SK-N-SH (cell line): ENCODE measurements around the gene DNHD1. TPM values are rescaled to one million over a fixed set of nuclear protein-coding genes. Genes with fewer than 3 reads are reported as not detected.

ENCODE experiments used
- CTCF ChIA-PET: fragments of 300-600, 350-600 bp; formaldehyde crosslinking; extraction: SDS; loops from one replicate; lab custom pipeline; 2021; lab: Yijun Ruan, JAX
- POLR2A ChIA-PET: fragments of 350-600 bp; sonication (Branson Sonifier 250); formaldehyde crosslinking; extraction: SDS; loops from one replicate; lab custom pipeline; 2020; ENCODE audit warnings: antibody characterized with exemption, inconsistent platforms; lab: Yijun Ruan, JAX
- DNase-seq: peaks from one replicate; pipeline ENCODE4 v3.0.0; 2012
- H2AFZ ChIP-seq: fragments of 200-600 bp; sonication (generic); 2 replicates; pipeline ENCODE4 v1.8.1; 2016; ENCODE audit warnings: antibody characterized with exemption, mild to moderate bottlenecking, low read depth
- H3F3A ChIP-seq: fragments of 200-600 bp; sonication (generic); replicated peaks from 2 replicates; pipeline ENCODE3; 2016; ENCODE audit warnings: antibody characterized with exemption, mild to moderate bottlenecking; ENCODE audit not compliant: insufficient read depth
- H3K27ac ChIP-seq, 2 experiments: fragments of 200-500 bp in 1 of 2; fragments of 200-600 bp in 1 of 2; sonication (Bioruptor generic) in 1 of 2; sonication (generic), shearing (Covaris generic) in 1 of 2; 2 replicates each; pipeline versions ENCODE4 v1.5.1 to v1.6.1; 2014 to 2016; ENCODE audit warnings: low read depth in 2 of 2, inconsistent platforms in 1 of 2, low read length in 1 of 2, mild to moderate bottlenecking in 1 of 2, mixed read lengths in 1 of 2
- H3K27me3 ChIP-seq: fragments of 200-600 bp; sonication (generic), shearing (Covaris generic); 2 replicates; pipeline ENCODE4 v1.6.1; 2016; ENCODE audit warnings: mixed run types; ENCODE audit not compliant: insufficient read depth
- H3K36me3 ChIP-seq, 2 experiments: fragments of 200-500 bp in 1 of 2; fragments of 200-600 bp in 1 of 2; sonication (Bioruptor generic) in 1 of 2; sonication (generic) in 1 of 2; replicated peaks in 1 of 2; 2 replicates each; pipeline versions ENCODE3 to v1.5.1; 2014 to 2016; ENCODE audit warnings: low read length in 1 of 2, mild to moderate bottlenecking in 1 of 2; ENCODE audit not compliant: insufficient read depth in 2 of 2, control insufficient read depth in 1 of 2
- H3K4me1 ChIP-seq, 2 experiments: fragments of 200-500 bp in 1 of 2; fragments of 200-600 bp in 1 of 2; sonication (Bioruptor generic) in 1 of 2; sonication (generic), shearing (Covaris generic) in 1 of 2; 2 replicates each; pipeline versions ENCODE4 v1.5.1 to v1.6.1; 2014 to 2016; ENCODE audit warnings: low read depth in 1 of 2, low read length in 1 of 2, mixed run types in 1 of 2; ENCODE audit not compliant: insufficient read depth in 2 of 2, control insufficient read depth in 1 of 2
- H3K4me2 ChIP-seq: fragments of 200-600 bp; sonication (generic), shearing (Covaris generic); 2 replicates; pipeline ENCODE4 v1.6.1; 2017; ENCODE audit warnings: mixed run types
- H3K4me3 ChIP-seq, 2 experiments: fragments of 200-500 bp in 1 of 2; fragments of 200-600 bp in 1 of 2; sonication (Bioruptor generic) in 1 of 2; sonication (generic), shearing (Covaris generic) in 1 of 2; 2 replicates each; pipeline versions ENCODE4 v1.5.1 to v1.8.1; 2014 to 2016; ENCODE audit warnings: low read depth in 2 of 2, inconsistent platforms in 1 of 2, low read length in 1 of 2, mild to moderate bottlenecking in 1 of 2, mixed read lengths in 1 of 2, moderate library complexity in 1 of 2
- H3K79me2 ChIP-seq: fragments of 200-600 bp; sonication (generic); 2 replicates; pipeline ENCODE4 v1.8.1; 2017; ENCODE audit warnings: mild to moderate bottlenecking; ENCODE audit not compliant: insufficient read depth
- H3K9ac ChIP-seq: fragments of 200-600 bp; sonication (generic); 2 replicates; pipeline ENCODE4 v1.6.1; 2017; ENCODE audit warnings: mixed run types
- H3K9me2 ChIP-seq: fragments of 200-600 bp; sonication (generic); 2 replicates; pipeline ENCODE4 v1.6.1; 2017; ENCODE audit warnings: mixed run types
- H3K9me3 ChIP-seq: fragments of 200-600 bp; sonication (generic); 2 replicates; pipeline ENCODE4 v1.6.1; 2017; ENCODE audit warnings: mixed run types, mild to moderate bottlenecking, moderate library complexity
- H4K20me1 ChIP-seq: fragments of 200-600 bp; sonication (generic); 2 replicates; pipeline ENCODE4 v1.6.1; 2017; ENCODE audit warnings: mild to moderate bottlenecking, mixed run types; ENCODE audit not compliant: insufficient read depth
- CHD2 ChIP-seq: fragments of 150-350 bp; IDR thresholded peaks from 2 replicates; pipeline ENCODE4 v1.6.1; 2018; ENCODE audit warnings: low read length; ENCODE audit not compliant: partially characterized antibody
- ELF1 ChIP-seq: IDR thresholded peaks from 2 replicates; pipeline ENCODE4 v1.4.0; 2012
- EZH2phosphoT487 ChIP-seq: fragments of 200-600 bp; sonication (generic); IDR thresholded peaks from 2 replicates; pipeline ENCODE4 v1.6.1; 2017; ENCODE audit warnings: low read depth, mixed run types, mild to moderate bottlenecking, antibody characterized with exemption, moderate library complexity, borderline replicate concordance
- FOSL2 ChIP-seq: IDR thresholded peaks from 2 replicates; pipeline ENCODE4 v1.4.0; 2012; ENCODE audit warnings: low read depth, mild to moderate bottlenecking, moderate library complexity, borderline replicate concordance
- GATA2 ChIP-seq: sonication (generic); formaldehyde crosslinking; IDR thresholded peaks from 2 replicates; pipeline ENCODE4 v1.5.0; 2020; ENCODE audit warnings: mild to moderate bottlenecking, missing genetic modification reagents
- JUND ChIP-seq: IDR thresholded peaks from 2 replicates; pipeline ENCODE4 v1.4.0; 2012
- MXI1 ChIP-seq: IDR thresholded peaks from 2 replicates; pipeline ENCODE4 v1.6.1; 2012; ENCODE audit warnings: mild to moderate bottlenecking, low read depth, low read length, improper control_type of control experiment
- POLR2AphosphoS5 ChIP-seq: IDR thresholded peaks from 2 replicates; pipeline ENCODE4 v1.6.1; 2012; ENCODE audit warnings: low read depth, low read length
- SIN3A ChIP-seq: IDR thresholded peaks from 2 replicates; pipeline ENCODE4 v1.6.1; 2012; ENCODE audit warnings: low read depth, mild to moderate bottlenecking, low read length, moderate library complexity, borderline replicate concordance
- TCF12 ChIP-seq: IDR thresholded peaks from 2 replicates; pipeline ENCODE4 v1.4.0; 2012
- TEAD4 ChIP-seq: IDR thresholded peaks from 2 replicates; pipeline ENCODE4 v1.4.0; 2012; ENCODE audit warnings: mild to moderate bottlenecking, borderline replicate concordance; ENCODE audit not compliant: insufficient read depth
- YY1 ChIP-seq: IDR thresholded peaks from 2 replicates; pipeline ENCODE4 v1.4.0; 2012; ENCODE audit warnings: low read depth, mild to moderate bottlenecking
- WGBS: methylation state at CpG from one replicate; pipeline ENCODE4 v1.1.6; 2017; ENCODE audit warnings: low lambda C conversion rate; 5-methylcytosine and 5-hydroxymethylcytosine counted together
- polyA plus RNA-seq, 3 experiments: library from polyadenylated mRNA; depleted of rRNA; stranded (reverse); fragments of >200 nt; gene quantifications; 2 replicates each; pipeline ENCODE4 v1.2.3, GENCODE V29; 2012
- TF ChIP-seq, protein P1 (sequence below): fragments of 200-600 bp; sonication (generic); IDR thresholded peaks from 2 replicates; pipeline ENCODE4 v1.6.1; 2017; ENCODE audit warnings: antibody characterized with exemption, mild to moderate bottlenecking, moderate library complexity
- TF ChIP-seq, protein P2 (sequence below): fragments of 150-350 bp; IDR thresholded peaks from 2 replicates; pipeline ENCODE4 v1.6.1; 2017; ENCODE audit warnings: antibody characterized with exemption, low read length, low read depth, borderline replicate concordance
- TF ChIP-seq, protein P3 (sequence below): IDR thresholded peaks from 2 replicates; pipeline ENCODE4 v1.4.0; 2012; ENCODE audit warnings: low read depth, borderline replicate concordance
- TF ChIP-seq, protein P4 (sequence below): IDR thresholded peaks from 2 replicates; pipeline ENCODE4; 2012
- TF ChIP-seq, protein P5 (sequence below): IDR thresholded peaks from 2 replicates; pipeline ENCODE4 v1.4.0; 2012; ENCODE audit warnings: low read depth, borderline replicate concordance

The DNHD1 gene
- polyA plus RNA-seq, 1 of the 3 experiments (the other 2 are of a cell fraction) = 5.3 TPM

DNA sequence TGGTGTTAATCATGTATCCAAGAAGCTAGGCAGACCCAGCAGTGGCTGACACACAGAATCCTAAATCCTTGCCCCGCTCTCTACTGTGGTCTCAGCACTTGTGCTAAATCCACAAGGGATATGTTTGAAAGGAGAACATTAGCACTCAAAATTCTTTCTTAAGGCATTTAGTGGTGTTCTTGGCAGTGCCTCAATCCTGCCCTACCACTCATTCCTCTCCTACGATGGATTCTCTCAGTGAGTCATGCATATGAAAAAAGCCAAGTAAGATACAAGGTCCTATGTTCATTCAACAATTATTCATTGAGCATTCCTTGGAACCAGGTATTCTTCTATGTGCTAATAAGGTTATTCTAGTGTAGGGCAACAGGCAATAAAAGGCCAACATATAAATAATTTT is 75.1 kb downstream of the DNHD1 start (continued):
- TF ChIP-seq, protein P1, sequence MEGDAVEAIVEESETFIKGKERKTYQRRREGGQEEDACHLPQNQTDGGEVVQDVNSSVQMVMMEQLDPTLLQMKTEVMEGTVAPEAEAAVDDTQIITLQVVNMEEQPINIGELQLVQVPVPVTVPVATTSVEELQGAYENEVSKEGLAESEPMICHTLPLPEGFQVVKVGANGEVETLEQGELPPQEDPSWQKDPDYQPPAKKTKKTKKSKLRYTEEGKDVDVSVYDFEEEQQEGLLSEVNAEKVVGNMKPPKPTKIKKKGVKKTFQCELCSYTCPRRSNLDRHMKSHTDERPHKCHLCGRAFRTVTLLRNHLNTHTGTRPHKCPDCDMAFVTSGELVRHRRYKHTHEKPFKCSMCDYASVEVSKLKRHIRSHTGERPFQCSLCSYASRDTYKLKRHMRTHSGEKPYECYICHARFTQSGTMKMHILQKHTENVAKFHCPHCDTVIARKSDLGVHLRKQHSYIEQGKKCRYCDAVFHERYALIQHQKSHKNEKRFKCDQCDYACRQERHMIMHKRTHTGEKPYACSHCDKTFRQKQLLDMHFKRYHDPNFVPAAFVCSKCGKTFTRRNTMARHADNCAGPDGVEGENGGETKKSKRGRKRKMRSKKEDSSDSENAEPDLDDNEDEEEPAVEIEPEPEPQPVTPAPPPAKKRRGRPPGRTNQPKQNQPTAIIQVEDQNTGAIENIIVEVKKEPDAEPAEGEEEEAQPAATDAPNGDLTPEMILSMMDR = no peak
- no peak for TF ChIP-seq YY1
- no peak for TF ChIP-seq MXI1
- no peak for TF ChIP-seq ELF1
- TF ChIP-seq POLR2AphosphoS5 = no peak
- no peak for TF ChIP-seq CHD2
- no peak for TF ChIP-seq SIN3A
- TF ChIP-seq JUND = peak; percentile 60
- TF ChIP-seq, protein P2, sequence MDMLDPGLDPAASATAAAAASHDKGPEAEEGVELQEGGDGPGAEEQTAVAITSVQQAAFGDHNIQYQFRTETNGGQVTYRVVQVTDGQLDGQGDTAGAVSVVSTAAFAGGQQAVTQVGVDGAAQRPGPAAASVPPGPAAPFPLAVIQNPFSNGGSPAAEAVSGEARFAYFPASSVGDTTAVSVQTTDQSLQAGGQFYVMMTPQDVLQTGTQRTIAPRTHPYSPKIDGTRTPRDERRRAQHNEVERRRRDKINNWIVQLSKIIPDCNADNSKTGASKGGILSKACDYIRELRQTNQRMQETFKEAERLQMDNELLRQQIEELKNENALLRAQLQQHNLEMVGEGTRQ = no peak
- TF ChIP-seq, protein P3, sequence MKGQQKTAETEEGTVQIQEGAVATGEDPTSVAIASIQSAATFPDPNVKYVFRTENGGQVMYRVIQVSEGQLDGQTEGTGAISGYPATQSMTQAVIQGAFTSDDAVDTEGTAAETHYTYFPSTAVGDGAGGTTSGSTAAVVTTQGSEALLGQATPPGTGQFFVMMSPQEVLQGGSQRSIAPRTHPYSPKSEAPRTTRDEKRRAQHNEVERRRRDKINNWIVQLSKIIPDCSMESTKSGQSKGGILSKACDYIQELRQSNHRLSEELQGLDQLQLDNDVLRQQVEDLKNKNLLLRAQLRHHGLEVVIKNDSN = no peak
- TF ChIP-seq EZH2phosphoT487 = no peak
- peak; percentile 43 for TF ChIP-seq TCF12
- TF ChIP-seq TEAD4 = peak; percentile 32; the same call in 1 of the 2 replicates
- TF ChIP-seq GATA2 (CRISPR knock-in tag) = no peak
- TF ChIP-seq, all 33 proteins: peak for 5

DNA sequence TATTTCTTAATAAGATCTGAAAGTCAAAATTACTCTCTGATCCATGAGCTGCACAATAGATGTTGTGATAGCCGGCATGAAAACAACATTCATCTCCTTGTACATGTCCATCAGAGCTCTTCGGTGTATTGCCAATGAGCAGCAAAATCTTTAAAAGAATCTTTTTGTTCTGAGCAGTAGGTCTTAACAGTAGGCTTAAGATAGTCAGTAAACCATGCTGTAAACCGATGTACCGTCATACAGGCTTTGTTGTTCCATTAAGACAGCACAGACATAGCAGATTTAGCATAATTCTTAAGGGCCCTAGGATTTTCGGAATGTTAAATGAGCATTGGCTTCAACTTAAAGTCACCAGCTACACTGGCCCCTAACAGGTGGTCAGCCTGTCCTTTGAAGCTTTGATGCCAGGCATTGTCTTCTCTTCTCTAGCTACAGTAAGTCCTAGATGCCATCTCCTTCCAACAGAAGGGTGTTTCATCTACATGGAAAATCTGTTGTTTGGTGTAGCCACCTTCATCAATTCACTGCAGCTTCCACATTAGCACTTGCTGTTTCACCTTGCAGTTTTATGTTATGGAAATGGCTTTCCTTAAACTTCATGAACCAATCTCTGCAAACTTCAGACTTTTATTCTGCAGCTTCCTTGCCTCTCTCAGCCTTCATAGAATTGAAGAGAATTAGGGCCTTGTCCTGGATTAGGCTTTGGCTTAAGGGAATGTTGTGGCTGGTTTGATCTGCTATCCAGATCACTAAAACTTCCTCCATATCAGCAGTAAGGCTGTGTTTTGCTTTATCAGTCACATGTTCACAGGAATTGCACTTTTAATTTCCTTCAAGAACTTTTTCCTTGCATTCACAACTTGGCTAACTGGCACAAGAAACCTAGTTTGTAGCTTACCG is 78.0 kb downstream of the DNHD1 start:
- no peak for DNase-seq
- POLR2A ChIA-PET = no interaction called here
- Histone ChIP-seq H3K27ac (peak overlapping the region; percentile 90 to 93; a peak in 2 of 4 replicates), H3K9me2 (no peaks in the 10 kb centered on the region), H3F3A (peaks cover 28% of the 10 kb centered on the region), H3K27me3 (no peaks in the 10 kb centered on the region), H3K9me3 (no peaks in the 10 kb centered on the region), H3K4me2 (no peak overlapping the region), H3K4me1 (peaks cover 17 to 27% of the 10 kb centered on the region in 2 experiments), H3K36me3 (no peaks in the 10 kb centered on the region), H3K79me2 (no peaks in the 10 kb centered on the region), H2AFZ (no peak overlapping the region), H3K9ac (no peak overlapping the region), H3K4me3 (no peak overlapping the region), H4K20me1 (no peaks in the 10 kb centered on the region; the same call in 1 of the 2 replicates)
- 91% methylated on average over 6 of the region's 6 CpGs for WGBS
- TF ChIP-seq FOSL2 (no peak), JUND (no peak), POLR2AphosphoS5 (no peak)
- TF ChIP-seq, protein P4, sequence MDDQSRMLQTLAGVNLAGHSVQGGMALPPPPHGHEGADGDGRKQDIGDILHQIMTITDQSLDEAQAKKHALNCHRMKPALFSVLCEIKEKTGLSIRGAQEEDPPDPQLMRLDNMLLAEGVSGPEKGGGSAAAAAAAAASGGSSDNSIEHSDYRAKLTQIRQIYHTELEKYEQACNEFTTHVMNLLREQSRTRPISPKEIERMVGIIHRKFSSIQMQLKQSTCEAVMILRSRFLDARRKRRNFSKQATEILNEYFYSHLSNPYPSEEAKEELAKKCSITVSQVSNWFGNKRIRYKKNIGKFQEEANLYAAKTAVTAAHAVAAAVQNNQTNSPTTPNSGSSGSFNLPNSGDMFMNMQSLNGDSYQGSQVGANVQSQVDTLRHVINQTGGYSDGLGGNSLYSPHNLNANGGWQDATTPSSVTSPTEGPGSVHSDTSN = no peak
- TF ChIP-seq, protein P3 = no peak
- TF ChIP-seq, protein P5, sequence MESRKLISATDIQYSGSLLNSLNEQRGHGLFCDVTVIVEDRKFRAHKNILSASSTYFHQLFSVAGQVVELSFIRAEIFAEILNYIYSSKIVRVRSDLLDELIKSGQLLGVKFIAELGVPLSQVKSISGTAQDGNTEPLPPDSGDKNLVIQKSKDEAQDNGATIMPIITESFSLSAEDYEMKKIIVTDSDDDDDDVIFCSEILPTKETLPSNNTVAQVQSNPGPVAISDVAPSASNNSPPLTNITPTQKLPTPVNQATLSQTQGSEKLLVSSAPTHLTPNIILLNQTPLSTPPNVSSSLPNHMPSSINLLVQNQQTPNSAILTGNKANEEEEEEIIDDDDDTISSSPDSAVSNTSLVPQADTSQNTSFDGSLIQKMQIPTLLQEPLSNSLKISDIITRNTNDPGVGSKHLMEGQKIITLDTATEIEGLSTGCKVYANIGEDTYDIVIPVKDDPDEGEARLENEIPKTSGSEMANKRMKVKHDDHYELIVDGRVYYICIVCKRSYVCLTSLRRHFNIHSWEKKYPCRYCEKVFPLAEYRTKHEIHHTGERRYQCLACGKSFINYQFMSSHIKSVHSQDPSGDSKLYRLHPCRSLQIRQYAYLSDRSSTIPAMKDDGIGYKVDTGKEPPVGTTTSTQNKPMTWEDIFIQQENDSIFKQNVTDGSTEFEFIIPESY = no peak
- CTCF ChIA-PET = interaction anchor here (0.6 to 1.7 kb wide), 4 partner anchors 12 to 196 kb away, joined by 3 to 4 read pairs (median 3); no protein-coding TSS in a partner anchor
